Skeletal muscle satellite cell (primary cell): ENCODE data around the gene CPOX.

Experiments
- H3K27me3 ChIP-seq: 2 replicates; pipeline ENCODE4 v1.7.0; 2013; ENCODE audit warnings: low read length; ENCODE audit not compliant: control insufficient read depth, insufficient read depth
- H3K36me3 ChIP-seq: 2 replicates; pipeline ENCODE4 v1.7.0; 2013; ENCODE audit warnings: mild to moderate bottlenecking, control low read depth, low read length; ENCODE audit not compliant: insufficient read depth
- H3K4me1 ChIP-seq: 2 replicates; pipeline ENCODE4 v1.7.0; 2013; ENCODE audit warnings: low read length; ENCODE audit not compliant: control insufficient read depth, insufficient read depth
- H3K4me2 ChIP-seq: 2 replicates; pipeline ENCODE4 v1.7.0; 2013; ENCODE audit warnings: mild to moderate bottlenecking, low read length
- H3K4me3 ChIP-seq: 2 replicates; pipeline ENCODE4 v1.7.0; 2013; ENCODE audit warnings: low read length
- H3K9ac ChIP-seq: 2 replicates; pipeline ENCODE4 v1.7.0; 2013; ENCODE audit warnings: mild to moderate bottlenecking, low read depth, low read length, moderate library complexity
- H3K9me3 ChIP-seq: replicated peaks from 2 replicates; pipeline ENCODE4 v1.7.0; 2013; ENCODE audit warnings: mild to moderate bottlenecking, control low read depth, low read length

Gene CPOX

GRCh38 chr3:98558100-98558827, 35.1 kb downstream of the CPOX start:
- no peak overlapping the region for H3K4me2 ChIP-seq
- H3K36me3 ChIP-seq, result no peaks in the 10 kb centered on the region
- no peak overlapping the region for H3K9ac ChIP-seq
- H3K9me3 ChIP-seq, result no peaks in the 10 kb centered on the region
- no peak overlapping the region for H3K4me3 ChIP-seq
- peaks cover 34% of the 10 kb centered on the region for H3K27me3 ChIP-seq
- H3K4me1 ChIP-seq, result peaks cover 12% of the 10 kb centered on the region

GRCh38 chr3:98557324-98558010, 35.9 kb downstream of the CPOX start:
- Histone ChIP-seq H3K9ac (no peak overlapping the region), H3K4me2 (no peak overlapping the region), H3K4me3 (no peak overlapping the region), H3K9me3 (no peaks in the 10 kb centered on the region), H3K36me3 (no peaks in the 10 kb centered on the region), H3K4me1 (peaks cover 6% of the 10 kb centered on the region), H3K27me3 (peaks cover 42% of the 10 kb centered on the region)

GRCh38 chr3:98556164-98557130, 37.0 kb downstream of the CPOX start:
- H3K4me1 ChIP-seq, result no peaks in the 10 kb centered on the region

GRCh38 chr3:98555025-98555379, 38.4 kb downstream of the CPOX start:
- no peak overlapping the region for H3K4me2 ChIP-seq
- H3K4me3 ChIP-seq, result no peak overlapping the region
- no peaks in the 10 kb centered on the region for H3K4me1 ChIP-seq
- no peaks in the 10 kb centered on the region for H3K36me3 ChIP-seq
- peaks cover 61% of the 10 kb centered on the region for H3K27me3 ChIP-seq
- no peak overlapping the region for H3K9ac ChIP-seq
- H3K9me3 ChIP-seq, result no peaks in the 10 kb centered on the region

More at GRCh38 chr3:98556164-98557130, 37.0 kb downstream of the CPOX start:
- Histone ChIP-seq H3K4me3 (no peak overlapping the region), H3K9me3 (no peaks in the 10 kb centered on the region), H3K4me2 (no peak overlapping the region), H3K36me3 (no peaks in the 10 kb centered on the region), H3K9ac (no peak overlapping the region), H3K27me3 (peaks cover 52% of the 10 kb centered on the region)

- H3K9ac ChIP-seq, result no peak overlapping the region
- no peak overlapping the region for H3K4me3 ChIP-seq
- no peaks in the 10 kb centered on the region for H3K9me3 ChIP-seq
- no peak overlapping the region for H3K4me2 ChIP-seq
- H3K4me1 ChIP-seq, result no peaks in the 10 kb centered on the region
- peaks cover 66% of the 10 kb centered on the region for H3K27me3 ChIP-seq
- no peaks in the 10 kb centered on the region for H3K36me3 ChIP-seq
These were observed 38.8 kb downstream of the CPOX start for GRCh38 chr3:98554580-98554979.

GRCh38 chr3:98553753-98554152, 39.7 kb downstream of the CPOX start:
- H3K27me3 ChIP-seq, result peaks cover 69% of the 10 kb centered on the region
- no peaks in the 10 kb centered on the region for H3K4me1 ChIP-seq
- H3K4me3 ChIP-seq, result no peak overlapping the region
- no peak overlapping the region for H3K4me2 ChIP-seq
- no peaks in the 10 kb centered on the region for H3K9me3 ChIP-seq
- H3K36me3 ChIP-seq, result no peaks in the 10 kb centered on the region
- H3K9ac ChIP-seq, result no peak overlapping the region

- Histone ChIP-seq H3K9me3 (no peaks in the 10 kb centered on the region), H3K4me2 (no peak overlapping the region), H3K4me3 (no peak overlapping the region), H3K36me3 (no peaks in the 10 kb centered on the region), H3K27me3 (peaks cover 66% of the 10 kb centered on the region), H3K4me1 (no peaks in the 10 kb centered on the region), H3K9ac (no peak overlapping the region)
These were observed 40.3 kb downstream of the CPOX start for GRCh38 chr3:98553021-98553563.

- Histone ChIP-seq H3K4me3 (no peak overlapping the region), H3K36me3 (no peaks in the 10 kb centered on the region), H3K9me3 (no peaks in the 10 kb centered on the region), H3K27me3 (peaks cover 65% of the 10 kb centered on the region), H3K4me2 (no peak overlapping the region), H3K9ac (no peak overlapping the region), H3K4me1 (no peaks in the 10 kb centered on the region)
These were observed 41.0 kb downstream of the CPOX start for GRCh38 chr3:98552232-98553020.

- Histone ChIP-seq H3K4me2 (no peak overlapping the region), H3K4me1 (no peaks in the 10 kb centered on the region), H3K9ac (no peak overlapping the region), H3K36me3 (no peaks in the 10 kb centered on the region), H3K9me3 (no peaks in the 10 kb centered on the region), H3K27me3 (peaks cover 59% of the 10 kb centered on the region), H3K4me3 (no peak overlapping the region)
These were observed 41.7 kb downstream of the CPOX start for GRCh38 chr3:98551754-98552153.

- Histone ChIP-seq H3K36me3 (no peaks in the 10 kb centered on the region), H3K9ac (no peak overlapping the region), H3K4me3 (no peak overlapping the region), H3K4me1 (no peaks in the 10 kb centered on the region), H3K4me2 (no peak overlapping the region), H3K27me3 (peaks cover 57% of the 10 kb centered on the region), H3K9me3 (no peaks in the 10 kb centered on the region)
These were observed 42.2 kb downstream of the CPOX start for GRCh38 chr3:98551236-98551635.
